Heart left ventricle (tissue), 13 donors: ENCODE results near the gene DESI1.

ENCODE experiments used
- POLR2A ChIP-seq, 2 donors: fragments of 450-650 bp; IDR thresholded peaks; one replicate each; pipeline ENCODE4 v1.6.1; 2017; ENCODE audit warnings: antibody characterized with exemption in 2 of 2, mild to moderate bottlenecking in 2 of 2, moderate library complexity in 2 of 2
- TF ChIP-seq, protein P1 (sequence below), 12 donors: fragments of 200-600 bp; sonication (generic) in 4 of 12; IDR thresholded peaks; one replicate each; pipeline versions ENCODE4 v1.5.0 to v1.8.0; 2018 to 2022; ENCODE audit warnings: antibody characterized with exemption in 12 of 12, mild to moderate bottlenecking in 5 of 12
- donor health status: ischemic (EF 13 %, LVEDD 7.1; RV severe dilation, severe dysfunction).
- donor health status: DM: no; HTN: yes; CAD: no.
- donor health status: DM: no; HTN: no; CAD: no.
- donor health status: ischemic (EF 25% LVEDD 6.9; RV normal size, moderate dysfunction).
- donor health status: ischemic (EF 25% LVEDD 5.7; RV mildly dilated, moderate dysfunction).
- donor health status: ischemic (EF 35%, LVEDD 5.7; RV mildly dilated, moderate dysfunction).
- donor health status: nonischemic (EF 11% LVEDD 7.7; RV severe dilation, severe dysfunction).
- donor health status: DM: yes; HTN: yes; CAD: no.
- donor health status: PGD.
- donor health status: ischemic (EF 29% LVEDD 5.4; RV normal size, mild dysfunction).
- donor health status: nonischemic (EF 23%, LVEDD 6.1; RV moderate dilation, normal function).

DNA sequence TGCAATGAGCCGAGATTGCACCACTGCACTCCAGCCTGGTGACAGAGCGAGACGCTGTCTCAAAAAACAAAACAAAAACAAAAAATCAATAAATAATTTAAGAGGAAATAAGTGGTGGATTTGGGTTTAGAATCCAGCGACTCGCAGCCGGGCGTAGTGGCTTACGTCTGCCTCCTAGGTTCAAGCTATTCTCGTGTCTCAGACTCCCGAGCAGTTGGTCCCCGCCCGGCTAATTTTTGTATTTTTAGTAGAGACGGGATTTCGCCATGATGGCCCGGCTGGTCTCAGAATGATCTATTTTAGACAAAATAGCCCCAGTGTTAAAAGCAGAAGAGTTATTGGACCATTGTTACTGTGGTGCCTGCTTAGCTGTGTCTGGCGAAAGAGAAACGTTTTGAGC lies 38.0 kb upstream of the DESI1 start:
- TF ChIP-seq, protein P1, sequence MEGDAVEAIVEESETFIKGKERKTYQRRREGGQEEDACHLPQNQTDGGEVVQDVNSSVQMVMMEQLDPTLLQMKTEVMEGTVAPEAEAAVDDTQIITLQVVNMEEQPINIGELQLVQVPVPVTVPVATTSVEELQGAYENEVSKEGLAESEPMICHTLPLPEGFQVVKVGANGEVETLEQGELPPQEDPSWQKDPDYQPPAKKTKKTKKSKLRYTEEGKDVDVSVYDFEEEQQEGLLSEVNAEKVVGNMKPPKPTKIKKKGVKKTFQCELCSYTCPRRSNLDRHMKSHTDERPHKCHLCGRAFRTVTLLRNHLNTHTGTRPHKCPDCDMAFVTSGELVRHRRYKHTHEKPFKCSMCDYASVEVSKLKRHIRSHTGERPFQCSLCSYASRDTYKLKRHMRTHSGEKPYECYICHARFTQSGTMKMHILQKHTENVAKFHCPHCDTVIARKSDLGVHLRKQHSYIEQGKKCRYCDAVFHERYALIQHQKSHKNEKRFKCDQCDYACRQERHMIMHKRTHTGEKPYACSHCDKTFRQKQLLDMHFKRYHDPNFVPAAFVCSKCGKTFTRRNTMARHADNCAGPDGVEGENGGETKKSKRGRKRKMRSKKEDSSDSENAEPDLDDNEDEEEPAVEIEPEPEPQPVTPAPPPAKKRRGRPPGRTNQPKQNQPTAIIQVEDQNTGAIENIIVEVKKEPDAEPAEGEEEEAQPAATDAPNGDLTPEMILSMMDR (IDR thresholded peaks at IDR 0.05): no peak
- no peak for TF ChIP-seq POLR2A (IDR thresholded peaks at IDR 0.05)
